RWPE1 (cell line): ENCODE data around the gene KRT4.

Source experiments
- CTCF ChIA-PET: fragments of 350-600 bp; sonication (Branson Sonifier 250); formaldehyde crosslinking; extraction: SDS; loops from one replicate; lab custom pipeline; 2021; lab: Yijun Ruan, JAX
- POLR2A ChIA-PET: fragments of 400-600 bp; formaldehyde crosslinking; extraction: SDS; loops from one replicate; lab custom pipeline; 2020; ENCODE audit warnings: antibody characterized with exemption; ENCODE audit not compliant: low non-redundant PET; lab: Yijun Ruan, JAX
- DNase-seq: peaks from one replicate; pipeline ENCODE4 v3.0.0; 2012; ENCODE audit warnings: low spot score
- H3K27ac ChIP-seq: fragments of 450-650 bp; 2 replicates; pipeline ENCODE4 v1.5.1; 2017
- CTCF ChIP-seq: fragments of 450-650 bp; conservative IDR thresholded peaks from 2 replicates; pipeline ENCODE4 v1.5.1; 2017; ENCODE audit warnings: low read depth, mild to moderate bottlenecking

Gene KRT4

DNA sequence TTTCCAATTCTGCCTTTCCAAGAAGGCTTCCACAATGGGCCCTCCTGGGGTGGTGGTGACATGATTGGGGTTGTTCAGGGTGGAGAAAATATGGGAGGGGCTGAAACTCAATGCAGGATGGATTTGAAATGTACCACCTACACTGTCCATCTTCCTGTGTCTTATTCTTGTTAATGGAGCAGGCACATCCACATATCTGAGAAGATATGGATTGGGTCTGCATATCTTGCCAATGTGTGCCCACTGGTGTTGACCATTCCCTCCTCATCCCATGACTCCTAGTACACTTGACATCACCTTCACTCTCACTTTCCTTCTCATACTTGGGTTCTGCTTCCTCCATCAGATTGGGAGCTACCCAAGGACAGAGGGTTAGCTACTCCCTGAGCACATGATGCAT is 44.0 kb downstream of the KRT4 start:
- no peak for DNase-seq
- no peak overlapping the region for H3K27ac ChIP-seq
- ChIA-PET POLR2A (no interaction called here), CTCF (interaction anchor here (0.6 kb wide), 1 partner anchor 58 kb away, joined by 3 read pairs; no protein-coding TSS in a partner anchor)
- TF ChIP-seq CTCF, result no peak

DNA sequence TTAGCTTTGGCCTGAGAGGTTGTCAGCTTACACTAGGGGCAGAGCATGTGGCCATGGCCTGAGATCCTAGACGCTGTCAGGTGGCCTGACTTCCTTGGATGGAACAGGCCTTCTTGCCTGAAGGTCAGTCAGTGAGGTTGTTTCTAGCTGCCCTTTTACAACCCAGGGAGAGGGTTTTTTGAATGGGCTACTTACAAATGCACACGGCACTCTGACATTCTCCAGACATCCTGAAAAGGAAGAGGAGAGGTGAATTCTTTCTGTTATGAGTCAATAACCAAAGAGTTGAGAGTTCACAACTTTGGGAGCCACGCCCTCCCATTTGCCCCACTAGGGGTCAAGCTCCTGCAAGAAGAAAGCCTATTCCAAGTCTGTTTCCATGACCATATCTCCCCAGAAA is 44.6 kb downstream of the KRT4 start:
- no peak for DNase-seq
- no peak for TF ChIP-seq CTCF
- POLR2A ChIA-PET, result no interaction called here
- CTCF ChIA-PET, result no interaction called here
- H3K27ac ChIP-seq, result no peak overlapping the region

GRCh38 chr12:52768479-52769200 is 45.3 kb downstream of the KRT4 start:
- CTCF ChIA-PET, result no interaction called here
- no peak for DNase-seq
- POLR2A ChIA-PET, result no interaction called here
- H3K27ac ChIP-seq, result no peak overlapping the region
- TF ChIP-seq CTCF, result no peak

GRCh38 chr12:52767427-52767826 is 46.5 kb downstream of the KRT4 start:
- CTCF ChIA-PET, result no interaction called here
- TF ChIP-seq CTCF, result no peak
- H3K27ac ChIP-seq, result no peak overlapping the region
- DNase-seq, result no peak
- POLR2A ChIA-PET, result no interaction called here

DNA sequence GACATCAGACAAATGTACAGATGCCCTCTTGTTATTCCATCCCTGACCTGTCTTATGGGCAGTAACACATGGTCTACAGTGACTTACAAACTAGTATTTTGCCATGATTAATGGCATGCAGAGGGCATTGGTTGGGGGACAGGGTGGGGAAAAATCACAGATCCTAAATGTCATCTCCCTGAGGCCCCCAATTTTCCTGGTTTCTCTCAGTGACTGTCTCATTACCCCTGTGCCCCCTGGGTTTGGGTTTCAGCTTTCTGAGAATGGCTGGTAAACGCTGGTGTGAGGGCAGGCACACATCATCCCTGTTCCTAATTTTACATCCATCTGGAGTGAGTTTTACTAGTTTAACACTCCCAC is 46.9 kb downstream of the KRT4 start:
- no peak overlapping the region for H3K27ac ChIP-seq
- ChIA-PET POLR2A (no interaction called here), CTCF (no interaction called here)
- DNase-seq, result no peak
- TF ChIP-seq CTCF, result no peak

DNA sequence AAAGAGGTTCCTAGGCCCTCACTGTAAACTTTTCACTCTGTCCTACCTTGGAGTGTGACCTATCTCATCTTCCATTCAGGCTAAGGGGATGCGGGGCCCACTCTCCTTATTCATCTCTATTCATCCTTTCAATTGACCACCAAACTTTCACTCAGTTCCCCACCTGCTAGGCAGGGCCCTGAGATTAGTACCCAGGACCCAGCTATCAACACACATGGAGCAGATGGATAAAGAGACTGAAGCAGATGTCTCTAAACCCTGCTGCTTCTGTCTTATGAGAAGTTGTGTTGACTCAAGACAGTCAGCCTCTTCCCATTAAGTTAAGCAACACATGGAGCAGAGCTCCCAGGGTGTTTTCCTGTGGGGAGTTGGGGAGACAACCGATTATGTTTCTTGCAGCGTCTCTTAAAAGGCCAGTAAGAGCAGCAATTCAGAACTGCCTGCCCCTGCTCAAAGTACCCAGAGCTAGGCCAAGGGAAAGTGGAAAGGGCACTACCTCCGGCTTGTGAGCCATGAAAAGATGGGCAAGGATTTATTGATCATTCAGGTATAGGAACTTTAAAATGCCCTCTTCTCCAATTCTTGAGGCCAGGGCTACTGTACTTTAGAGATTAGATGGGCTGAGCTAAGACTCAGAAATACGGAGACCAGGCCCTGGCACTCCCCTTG is 47.4 kb downstream of the KRT4 start:
- POLR2A ChIA-PET, result no interaction called here
- TF ChIP-seq CTCF, result no peak
- CTCF ChIA-PET, result interaction anchor here (0.7 kb wide), 1 partner anchor 22 kb away, joined by 4 read pairs; no protein-coding TSS in a partner anchor
- no peak for DNase-seq
- no peak overlapping the region for H3K27ac ChIP-seq
